HT-29 (cell line): ENCODE results near the gene GPR156. TPM values are rescaled to one million over a fixed set of nuclear protein-coding genes. Genes with fewer than 3 reads are reported as not detected.
"Not testable (repeated sequence)": the region's sequence is repeated elsewhere in the genome, so short reads cannot be mapped to it uniquely, and the experiment has no call there.

Experiments
- DNase-seq: peaks from one replicate; pipeline ENCODE4 v3.0.0-alpha.2; 2015; ENCODE audit warnings: low spot score
- total RNA-seq: library from RNA; depleted of rRNA; stranded (reverse); fragments of >200 nt; shearing (Covaris generic); gene quantifications from 2 replicates; pipeline ENCODE4 v1.2.3, GENCODE V29; 2014

The GPR156 gene
- total RNA-seq, 1 experiment from 2014 or later, result 0.25 TPM

GRCh38 chr3:120274739-120275167 lies 10.3 kb downstream of the GPR156 start:
- no peak for DNase-seq

- no peak for DNase-seq
Observed at GRCh38 chr3:120272286-120272685, 12.7 kb downstream of the GPR156 start.

GRCh38 chr3:120265989-120266388 lies 19.0 kb downstream of the GPR156 start:
- no peak for DNase-seq

GRCh38 chr3:120264963-120265362 lies 20.1 kb downstream of the GPR156 start:
- no peak for DNase-seq

- DNase-seq, result no peak
Observed at GRCh38 chr3:120263792-120264191, 21.2 kb downstream of the GPR156 start.

GRCh38 chr3:120258009-120258408 lies 27.0 kb downstream of the GPR156 start:
- DNase-seq, result no peak

GRCh38 chr3:120245386-120245785 lies 39.6 kb downstream of the GPR156 start:
- DNase-seq, result no peak

GRCh38 chr3:120244834-120245225 lies 40.2 kb downstream of the GPR156 start:
- peak; percentile 9 for DNase-seq

GRCh38 chr3:120239644-120240043 lies 45.4 kb downstream of the GPR156 start:
- no peak for DNase-seq

GRCh38 chr3:120227710-120228347 lies 57.2 kb downstream of the GPR156 start:
- no peak for DNase-seq

GRCh38 chr3:120224237-120224636 lies 60.8 kb downstream of the GPR156 start:
- DNase-seq, result no peak

GRCh38 chr3:120218981-120219380 lies 66.0 kb downstream of the GPR156 start:
- no peak for DNase-seq

- DNase-seq, result not testable (repeated sequence)
Observed at GRCh38 chr3:120216633-120217032, 68.4 kb downstream of the GPR156 start.

GRCh38 chr3:120214176-120214575 lies 70.8 kb downstream of the GPR156 start:
- DNase-seq, result no peak

- no peak for DNase-seq
Observed at GRCh38 chr3:120212505-120212904, 72.5 kb downstream of the GPR156 start.

- DNase-seq, result no peak
Observed at GRCh38 chr3:120209425-120209824, 75.6 kb downstream of the GPR156 start.

- DNase-seq, result no peak
Observed at GRCh38 chr3:120204338-120204737, 80.7 kb downstream of the GPR156 start.

GRCh38 chr3:120203621-120204020 lies 81.4 kb downstream of the GPR156 start:
- no peak for DNase-seq

GRCh38 chr3:120203016-120203415 lies 82.0 kb downstream of the GPR156 start:
- no peak for DNase-seq

GRCh38 chr3:120202363-120202762 lies 82.7 kb downstream of the GPR156 start:
- DNase-seq, result no peak

GRCh38 chr3:120200493-120201235 lies 84.4 kb downstream of the GPR156 start:
- DNase-seq, result no peak

GRCh38 chr3:120198305-120198878 lies 86.6 kb downstream of the GPR156 start:
- DNase-seq, result peak; percentile 69

GRCh38 chr3:120196812-120197211 lies 88.2 kb downstream of the GPR156 start:
- DNase-seq, result no peak
